ENCODE results near the gene PHLDA3. TPM values are rescaled to one million over a fixed set of nuclear protein-coding genes. Genes with fewer than 3 reads are reported as not detected.

PHLDA3 gene
- total and polyA plus RNA-seq, 2 donors (not counting 3 experiments of a cell fraction or from before 2014, with no cell fraction given): 21.4 to 29.5 TPM

GRCh38 chr1:201486187-201486586 is 17.2 kb upstream of the PHLDA3 start:
- DNase-seq (ENCODE audit: low read depth, low spot score): peak; percentile 77
- POLR2A ChIA-PET: interaction anchor here (1.5 to 7.3 kb wide), 3 partner anchors 10 to 26 kb away, joined by 9 to 124 read pairs (median 9); partner anchors contain the start of gene CSRP1
- H3K4me1 ChIP-seq (ENCODE audit: control insufficient read depth, extremely low read depth, insufficient read depth, low read length): peaks cover 53% of the 10 kb centered on the region

More at GRCh38 chr1:201486187-201486586, 17.2 kb upstream of the PHLDA3 start:
- no peaks in the 10 kb centered on the region for H4K20me1 ChIP-seq (replicated peaks; ENCODE audit: control insufficient read depth, extremely low read depth, insufficient read depth, low read length)
- H2AFZ ChIP-seq (ENCODE audit: low read depth, low read length): no peak overlapping the region
- BruUV-seq (replicated peaks): no TSS peak
- peak; percentile 81 for TF ChIP-seq GATA2 (IDR thresholded peaks at IDR 0.05; ENCODE audit: insufficient read depth, insufficient read length, low read depth, low read length)
- no peak for TF ChIP-seq EZH2 (IDR thresholded peaks at IDR 0.05; ENCODE audit: borderline replicate concordance, low read depth, low read length, severe bottlenecking)
- no peak for TF ChIP-seq MYC (IDR thresholded peaks at IDR 0.05; ENCODE audit: low read depth, low read length)
- TF ChIP-seq FOS (IDR thresholded peaks at IDR 0.05; ENCODE audit: borderline replicate concordance, insufficient read depth, low read length): no peak
- no peak for TF ChIP-seq JUN (IDR thresholded peaks at IDR 0.05; ENCODE audit: borderline replicate concordance, insufficient read depth, insufficient read length, low read depth)
- TF ChIP-seq, protein P1, sequence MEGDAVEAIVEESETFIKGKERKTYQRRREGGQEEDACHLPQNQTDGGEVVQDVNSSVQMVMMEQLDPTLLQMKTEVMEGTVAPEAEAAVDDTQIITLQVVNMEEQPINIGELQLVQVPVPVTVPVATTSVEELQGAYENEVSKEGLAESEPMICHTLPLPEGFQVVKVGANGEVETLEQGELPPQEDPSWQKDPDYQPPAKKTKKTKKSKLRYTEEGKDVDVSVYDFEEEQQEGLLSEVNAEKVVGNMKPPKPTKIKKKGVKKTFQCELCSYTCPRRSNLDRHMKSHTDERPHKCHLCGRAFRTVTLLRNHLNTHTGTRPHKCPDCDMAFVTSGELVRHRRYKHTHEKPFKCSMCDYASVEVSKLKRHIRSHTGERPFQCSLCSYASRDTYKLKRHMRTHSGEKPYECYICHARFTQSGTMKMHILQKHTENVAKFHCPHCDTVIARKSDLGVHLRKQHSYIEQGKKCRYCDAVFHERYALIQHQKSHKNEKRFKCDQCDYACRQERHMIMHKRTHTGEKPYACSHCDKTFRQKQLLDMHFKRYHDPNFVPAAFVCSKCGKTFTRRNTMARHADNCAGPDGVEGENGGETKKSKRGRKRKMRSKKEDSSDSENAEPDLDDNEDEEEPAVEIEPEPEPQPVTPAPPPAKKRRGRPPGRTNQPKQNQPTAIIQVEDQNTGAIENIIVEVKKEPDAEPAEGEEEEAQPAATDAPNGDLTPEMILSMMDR (IDR thresholded peaks at IDR 0.05; ENCODE audit: extremely low read depth in 1 of 2, insufficient read depth in 1 of 2, low read depth in 1 of 2, low read length in 2 of 2): no peak
- TF ChIP-seq MAX (IDR thresholded peaks at IDR 0.05; ENCODE audit: insufficient read depth, insufficient read length): no peak
- peak; percentile 44 for TF ChIP-seq POLR2AphosphoS5 (IDR thresholded peaks at IDR 0.05; ENCODE audit: insufficient read depth, low read depth, low read length)
- TF ChIP-seq POLR2A (IDR thresholded peaks at IDR 0.05; ENCODE audit: low read depth, low read length): no peak
- no peaks in the 10 kb centered on the region for H3K9me1 ChIP-seq (replicated peaks; ENCODE audit: control insufficient read depth, extremely low read depth, insufficient read depth, low read length)
- H3K79me2 ChIP-seq (ENCODE audit: control insufficient read depth, insufficient read depth, low read length): peaks cover 19% of the 10 kb centered on the region
- peak; percentile 71 for FAIRE-seq
- CTCF ChIA-PET: interaction anchor here (0.9 to 28.3 kb wide), 4 partner anchors 19 to 309 kb away, joined by 3 to 1317 read pairs (median 10); partner anchors contain the start of gene CSRP1
- dilution Hi-C loops (cut with MboI; ENCODE audit: extremely low pct_ligation_motif_present, low sequenced_read_pairs) (no loop called here), intact Hi-C loops (cut with micrococcal nuclease) (loop anchor here (1.0 kb wide), 1 partner anchor 26 kb away; no protein-coding TSS in a partner anchor)
- peaks cover 0 to 3% of the 10 kb centered on the region in 2 experiments for H3K27me3 ChIP-seq (ENCODE audit: control insufficient read depth in 2 of 2, insufficient read depth in 2 of 2, low read length in 2 of 2)
- peaks cover 16 to 20% of the 10 kb centered on the region in 2 experiments for H3K36me3 ChIP-seq (ENCODE audit: control insufficient read depth in 2 of 2, extremely low read depth in 1 of 2, insufficient read depth in 2 of 2, low read length in 2 of 2)
- no peak overlapping the region for H3K9ac ChIP-seq (replicated peaks; ENCODE audit: extremely low read depth, insufficient read depth, low read length)
- H3K27ac ChIP-seq (ENCODE audit: insufficient read depth, low read depth, low read length): peak overlapping the region; percentile 51
- no peak overlapping the region for H3K4me3 ChIP-seq (replicated peaks in 1 of 3; ENCODE audit: insufficient read depth in 1 of 3, low read depth in 1 of 3, low read length in 3 of 3)
- H3K9me3 ChIP-seq (replicated peaks; ENCODE audit: control insufficient read depth, insufficient read depth, low read length): no peaks in the 10 kb centered on the region
- H3K4me2 ChIP-seq (ENCODE audit: insufficient read depth, low read length): no peak overlapping the region
